Measurements from ENCODE around the gene IL1RAP.

IL1RAP gene

GRCh38 chr3:190607021-190607420, 93.1 kb downstream of the IL1RAP start:
- no peak for TF ChIP-seq CTCF (IDR thresholded peaks at IDR 0.05; ENCODE audit: low read depth, low read length, missing control alignments)
- H3K4me3 ChIP-seq (ENCODE audit: low read depth, low read length) = no peak overlapping the region
- H3K27ac ChIP-seq = no peak overlapping the region
- in situ Hi-C loops (cut with HindIII; ENCODE audit: low pct_ligation_motif_present, low sequenced_read_pairs) = no loop called here
- no peaks in the 10 kb centered on the region for H3K36me3 ChIP-seq (replicated peaks)
- no peaks in the 10 kb centered on the region for H3K27me3 ChIP-seq (replicated peaks)
- no peak for DNase-seq

- no peak overlapping the region for H3K27ac ChIP-seq
- H3K4me3 ChIP-seq (ENCODE audit: low read depth, low read length) = no peak overlapping the region
- TF ChIP-seq CTCF (IDR thresholded peaks at IDR 0.05; ENCODE audit: low read depth, low read length, missing control alignments) = no peak
- no peak for DNase-seq
- no peaks in the 10 kb centered on the region for H3K27me3 ChIP-seq (replicated peaks)
- in situ Hi-C loops (cut with HindIII; ENCODE audit: low pct_ligation_motif_present, low sequenced_read_pairs) = no loop called here
- no peaks in the 10 kb centered on the region for H3K36me3 ChIP-seq (replicated peaks)
Measured at GRCh38 chr3:190608850-190609589, 95.1 kb downstream of the IL1RAP start.

GRCh38 chr3:190614226-190615059, 100.6 kb downstream of the IL1RAP start:
- no peaks in the 10 kb centered on the region for H3K36me3 ChIP-seq (replicated peaks)
- TF ChIP-seq CTCF (IDR thresholded peaks at IDR 0.05; ENCODE audit: low read depth, low read length, missing control alignments) = no peak
- DNase-seq = no peak
- in situ Hi-C loops (cut with HindIII; ENCODE audit: low pct_ligation_motif_present, low sequenced_read_pairs) = no loop called here
- no peaks in the 10 kb centered on the region for H3K27me3 ChIP-seq (replicated peaks)
- no peak overlapping the region for H3K27ac ChIP-seq
- H3K4me3 ChIP-seq (ENCODE audit: low read depth, low read length) = no peak overlapping the region

- Histone ChIP-seq H3K27me3 (replicated peaks) (no peaks in the 10 kb centered on the region), H3K4me3 (ENCODE audit: low read depth, low read length) (no peak overlapping the region), H3K36me3 (replicated peaks) (no peaks in the 10 kb centered on the region), H3K27ac (no peak overlapping the region)
- in situ Hi-C loops (cut with HindIII; ENCODE audit: low pct_ligation_motif_present, low sequenced_read_pairs) = no loop called here
- no peak for TF ChIP-seq CTCF (IDR thresholded peaks at IDR 0.05; ENCODE audit: low read depth, low read length, missing control alignments)
- DNase-seq = no peak
Measured at GRCh38 chr3:190615060-190615384, 101.1 kb downstream of the IL1RAP start.

GRCh38 chr3:190615607-190616006, 101.7 kb downstream of the IL1RAP start:
- in situ Hi-C loops (cut with HindIII; ENCODE audit: low pct_ligation_motif_present, low sequenced_read_pairs) = no loop called here

More at GRCh38 chr3:190615607-190616006, 101.7 kb downstream of the IL1RAP start:
- DNase-seq = no peak
- H3K36me3 ChIP-seq (replicated peaks) = no peaks in the 10 kb centered on the region
- no peak overlapping the region for H3K27ac ChIP-seq
- no peaks in the 10 kb centered on the region for H3K27me3 ChIP-seq (replicated peaks)
- no peak for TF ChIP-seq CTCF (IDR thresholded peaks at IDR 0.05; ENCODE audit: low read depth, low read length, missing control alignments)
- no peak overlapping the region for H3K4me3 ChIP-seq (ENCODE audit: low read depth, low read length)

Measured in brain microvascular endothelial cell (primary cell).